OCI-LY1 (cell line): ENCODE data around the gene SLC22A7.

ENCODE experiments used
- CTCF ChIP-seq: fragments of 200-600 bp; sonication (generic), shearing (Covaris generic); IDR thresholded peaks from 2 replicates; pipeline ENCODE4 v1.5.1; 2017; ENCODE audit warnings: mild to moderate bottlenecking, antibody characterized with exemption, low read length, moderate library complexity, mixed read lengths
- EZH2 ChIP-seq: fragments of 200-600 bp; sonication (generic), shearing (Covaris generic); IDR thresholded peaks from 2 replicates; pipeline ENCODE4 v1.8.0; 2017; ENCODE audit warnings: borderline replicate concordance, mixed run types, mild to moderate bottlenecking, antibody characterized with exemption, low read length, moderate library complexity, mixed read lengths

- TF ChIP-seq CTCF = no peak
- no peak for TF ChIP-seq EZH2
These were observed 17.8 kb upstream of the SLC22A7 start for GRCh38 chr6:43280234-43280633.
